ENCODE results near the gene SMARCD2.

DNA sequence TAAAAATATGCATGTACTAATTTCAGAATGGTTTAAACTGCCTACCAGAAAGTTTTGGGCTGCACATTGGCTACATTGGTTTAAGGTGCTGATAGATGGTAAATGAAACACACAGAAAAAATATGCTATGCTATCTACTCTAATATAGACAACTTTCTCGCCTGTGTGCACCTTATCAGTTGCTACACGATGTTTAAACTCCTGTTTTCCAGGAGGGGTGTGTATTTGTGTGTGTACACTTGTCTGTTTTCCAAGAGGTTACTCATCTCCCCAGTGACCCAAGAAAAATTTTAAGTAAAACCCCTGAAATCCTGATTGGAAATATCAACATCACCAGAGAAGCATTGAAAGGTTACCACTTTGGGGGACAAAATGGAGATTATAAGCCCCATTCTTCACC is 36.9 kb downstream of the SMARCD2 start:
- TF ChIP-seq POLR2A (IDR thresholded peaks at IDR 0.05; ENCODE audit: low read length) (no peak), CEBPB (IDR thresholded peaks at IDR 0.05) (no peak), MYC (IDR thresholded peaks at IDR 0.05; ENCODE audit: borderline replicate concordance, low read length) (no peak), SMC3 (IDR thresholded peaks at IDR 0.05) (no peak), EHMT2 (IDR thresholded peaks at IDR 0.05; ENCODE audit: low read depth) (no peak), EP300 (IDR thresholded peaks at IDR 0.05) (no peak), ZSCAN20 (CRISPR knock-in tag; IDR thresholded peaks at IDR 0.05) (no peak), RAD21 (conservative IDR thresholded peaks at IDR 0.05 in 1 of 2, IDR thresholded peaks at IDR 0.05 in 1 of 2) (no peak), JUNB (IDR thresholded peaks at IDR 0.05) (no peak)
- TF ChIP-seq, protein P1, sequence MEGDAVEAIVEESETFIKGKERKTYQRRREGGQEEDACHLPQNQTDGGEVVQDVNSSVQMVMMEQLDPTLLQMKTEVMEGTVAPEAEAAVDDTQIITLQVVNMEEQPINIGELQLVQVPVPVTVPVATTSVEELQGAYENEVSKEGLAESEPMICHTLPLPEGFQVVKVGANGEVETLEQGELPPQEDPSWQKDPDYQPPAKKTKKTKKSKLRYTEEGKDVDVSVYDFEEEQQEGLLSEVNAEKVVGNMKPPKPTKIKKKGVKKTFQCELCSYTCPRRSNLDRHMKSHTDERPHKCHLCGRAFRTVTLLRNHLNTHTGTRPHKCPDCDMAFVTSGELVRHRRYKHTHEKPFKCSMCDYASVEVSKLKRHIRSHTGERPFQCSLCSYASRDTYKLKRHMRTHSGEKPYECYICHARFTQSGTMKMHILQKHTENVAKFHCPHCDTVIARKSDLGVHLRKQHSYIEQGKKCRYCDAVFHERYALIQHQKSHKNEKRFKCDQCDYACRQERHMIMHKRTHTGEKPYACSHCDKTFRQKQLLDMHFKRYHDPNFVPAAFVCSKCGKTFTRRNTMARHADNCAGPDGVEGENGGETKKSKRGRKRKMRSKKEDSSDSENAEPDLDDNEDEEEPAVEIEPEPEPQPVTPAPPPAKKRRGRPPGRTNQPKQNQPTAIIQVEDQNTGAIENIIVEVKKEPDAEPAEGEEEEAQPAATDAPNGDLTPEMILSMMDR (IDR thresholded peaks at IDR 0.05): no peak

Data from A549 (cell line).